Measurements from ENCODE around the gene ZNF14. TPM values are rescaled to one million over a fixed set of nuclear protein-coding genes. Genes with fewer than 3 reads are reported as not detected.

The ZNF14 gene
- total RNA-seq, 1 experiment from 2014 or later, result 7.4 TPM

Other genes with a start within 250 kb of the ZNF14 start
- gene TSSK6, start 217.6 kb downstream of the ZNF14 start, total RNA-seq (2014; rRNA removed; shearing (Covaris generic)), result 0.26 and 0.88 TPM in 2 replicates
- 43.2 and 101 TPM in 2 replicates for gene NDUFA13, start 216.9 kb downstream of the ZNF14 start, total RNA-seq (2014; rRNA removed; shearing (Covaris generic))
- gene YJEFN3, start 204.2 kb downstream of the ZNF14 start, total RNA-seq (2014; rRNA removed; shearing (Covaris generic)), result 0.62 and 1.1 TPM in 2 replicates
- 0.02 and 0.05 TPM in 2 replicates for gene CILP2, start 194.8 kb downstream of the ZNF14 start, total RNA-seq (2014; rRNA removed; shearing (Covaris generic))
- 3.6 and 3.9 TPM in 2 replicates for gene PBX4, start 114.4 kb downstream of the ZNF14 start, total RNA-seq (2014; rRNA removed; shearing (Covaris generic))
- gene LPAR2, start 104.9 kb downstream of the ZNF14 start, total RNA-seq (2014; rRNA removed; shearing (Covaris generic)), result 2.1 and 3.0 TPM in 2 replicates
- 8.7 and 12.0 TPM in 2 replicates for gene GMIP, start 89.5 kb downstream of the ZNF14 start, total RNA-seq (2014; rRNA removed; shearing (Covaris generic))
- 48.5 and 93.1 TPM in 2 replicates for gene ATP13A1, start 69.4 kb downstream of the ZNF14 start, total RNA-seq (2014; rRNA removed; shearing (Covaris generic))
- 11.5 and 13.9 TPM in 2 replicates for gene ZNF101, start 64.3 kb downstream of the ZNF14 start, total RNA-seq (2014; rRNA removed; shearing (Covaris generic))
- not detected in 2 replicates for gene ZNF506, start 88.6 kb upstream of the ZNF14 start, total RNA-seq (2014; rRNA removed; shearing (Covaris generic))
- gene ZNF253, start 132.8 kb upstream of the ZNF14 start, total RNA-seq (2014; rRNA removed; shearing (Covaris generic)), result 4.2 and 4.4 TPM in 2 replicates
- 5.3 and 6.8 TPM in 2 replicates for gene ZNF93, start 167.8 kb upstream of the ZNF14 start, total RNA-seq (2014; rRNA removed; shearing (Covaris generic))

Measured in A172 (cell line).